Endodermal cell (in vitro differentiated cells): ENCODE data around the gene PIKFYVE. TPM values are rescaled to one million over a fixed set of nuclear protein-coding genes. Genes with fewer than 3 reads are reported as not detected.

Experiments
- DNase-seq: peaks from one replicate; pipeline ENCODE4 v3.0.0-alpha.2; 2017
- H3K27ac ChIP-seq: 2 replicates; pipeline ENCODE4 v1.5.1; 2013; ENCODE audit warnings: mild to moderate bottlenecking, low read depth, low read length, moderate library complexity
- H3K27me3 ChIP-seq: 2 replicates; pipeline ENCODE4 v1.6.1; 2013; ENCODE audit warnings: mild to moderate bottlenecking, low read length, moderate library complexity; ENCODE audit not compliant: insufficient read depth, control insufficient read depth, poor library complexity, severe bottlenecking
- H3K36me3 ChIP-seq: 2 replicates; pipeline ENCODE4 v1.7.0; 2013; ENCODE audit warnings: mild to moderate bottlenecking, low read length, moderate library complexity; ENCODE audit not compliant: control insufficient read depth, insufficient read depth
- H3K4me1 ChIP-seq: one replicate; pipeline ENCODE4 v1.7.0; 2013; ENCODE audit warnings: low read length; ENCODE audit not compliant: control insufficient read depth, insufficient read depth
- H3K4me3 ChIP-seq: 2 replicates; pipeline ENCODE4 v1.5.1; 2013; ENCODE audit warnings: mild to moderate bottlenecking, low read length, moderate library complexity
- H3K9ac ChIP-seq: 2 replicates; pipeline ENCODE4 v1.6.1; 2013; ENCODE audit warnings: mild to moderate bottlenecking, low read length, moderate library complexity; ENCODE audit not compliant: poor library complexity, severe bottlenecking; ENCODE audit errors: extremely low read depth
- H3K9me3 ChIP-seq: 2 replicates; pipeline ENCODE4 v1.6.1; 2013; ENCODE audit warnings: mild to moderate bottlenecking, low read length, moderate library complexity; ENCODE audit not compliant: control insufficient read depth
- H3K27ac Mint-ChIP-seq: 2 replicates; pipeline ENCODE4 v1.8.0; 2020; ENCODE audit warnings: mixed read lengths
- H3K27me3 Mint-ChIP-seq: 2 replicates; pipeline ENCODE4 v1.8.0; 2021; ENCODE audit warnings: mild to moderate bottlenecking, mixed read lengths; ENCODE audit not compliant: insufficient read depth
- H3K36me3 Mint-ChIP-seq: 2 replicates; pipeline ENCODE4 v1.8.0; 2020; ENCODE audit warnings: low read depth, mixed read lengths
- H3K4me1 Mint-ChIP-seq: 2 replicates; pipeline ENCODE4 v1.8.0; 2020; ENCODE audit warnings: mixed read lengths
- H3K4me3 Mint-ChIP-seq: 2 replicates; pipeline ENCODE4 v1.8.0; 2020; ENCODE audit warnings: mild to moderate bottlenecking, moderate library complexity, mixed read lengths
- H3K9me3 Mint-ChIP-seq: 2 replicates; pipeline ENCODE4 v1.8.0; 2020; ENCODE audit warnings: mild to moderate bottlenecking, mixed read lengths
- CTCF ChIP-seq: fragments of 200-600 bp; sonication (generic); conservative IDR thresholded peaks from 2 replicates; pipeline ENCODE4 v1.5.0; 2021; ENCODE audit warnings: antibody characterized with exemption, mild to moderate bottlenecking
- WGBS, 2 experiments: methylation state at CpG; one replicate each; pipeline versions ENCODE4 v1.1.5 to v1.1.7; 2013; ENCODE audit warnings: missing lambda C conversion rate in 2 of 2, mixed read lengths in 1 of 2; ENCODE audit not compliant: insufficient coverage in 1 of 2, insufficient read length in 1 of 2; 5-methylcytosine and 5-hydroxymethylcytosine counted together
- total RNA-seq, 2 donors: library from RNA; stranded (reverse); fragmentation: NEBNext Ultra II Directional in 1 of 2; extraction: Animal tissue kit (Norgen Biotek cat#: 25700) in 1 of 2; gene quantifications; 2 replicates in 1 of 2; 3 replicates in 1 of 2; pipeline ENCODE4 v1.2.1, GENCODE V29; 2021

Gene PIKFYVE
- total RNA-seq, 2 donors from 2014 or later = 34.9 to 41.2 TPM

DNA sequence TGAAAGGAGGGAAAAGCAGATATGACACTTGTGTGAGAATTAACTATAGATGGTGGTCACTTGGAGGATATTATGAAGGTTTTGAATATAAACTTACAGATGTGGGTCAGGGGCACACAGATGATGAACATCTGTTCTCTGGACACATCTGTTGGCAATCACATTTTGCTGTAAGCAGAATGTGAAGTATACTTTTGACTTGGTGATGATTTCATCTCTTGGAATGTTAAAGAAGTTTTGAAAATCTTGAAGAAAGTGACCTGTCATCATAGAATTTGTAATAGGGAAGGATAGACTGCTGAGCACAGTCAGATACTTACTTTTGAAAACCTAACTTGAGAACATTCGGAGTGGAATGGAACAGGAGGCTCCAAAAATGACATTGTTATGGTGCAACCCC is 40.2 kb downstream of the PIKFYVE start:
- Mint-ChIP-seq H3K4me3 (no peak overlapping the region), H3K27me3 (no peaks in the 10 kb centered on the region), H3K9me3 (no peaks in the 10 kb centered on the region), H3K36me3 (peaks cover 61% of the 10 kb centered on the region), H3K4me1 (no peaks in the 10 kb centered on the region), H3K27ac (no peak overlapping the region)
- Histone ChIP-seq H3K27me3 (no peaks in the 10 kb centered on the region), H3K9me3 (no peaks in the 10 kb centered on the region), H3K4me1 (no peaks in the 10 kb centered on the region), H3K27ac (no peak overlapping the region), H3K9ac (no peak overlapping the region), H3K4me3 (no peak overlapping the region), H3K36me3 (peaks cover 80% of the 10 kb centered on the region)
- no peak for TF ChIP-seq CTCF
- whole genome bisulfite sequencing, 2 experiments = 93 to 100% methylated on average over 1 of the region's 1 CpG
- no peak for DNase-seq

- no peak for TF ChIP-seq CTCF
Observed at GRCh38 chr2:208311321-208311720, 45.3 kb downstream of the PIKFYVE start.

GRCh38 chr2:208311954-208312353 is 45.9 kb downstream of the PIKFYVE start:
- peaks cover 42% of the 10 kb centered on the region for H3K36me3 Mint-ChIP-seq
- DNase-seq = no peak
- H3K9me3 Mint-ChIP-seq = peaks cover 3% of the 10 kb centered on the region
- H3K27ac ChIP-seq = no peak overlapping the region
- no peaks in the 10 kb centered on the region for H3K4me1 ChIP-seq
- no peaks in the 10 kb centered on the region for H3K27me3 ChIP-seq
- peaks cover 53% of the 10 kb centered on the region for H3K36me3 ChIP-seq
- peaks cover 5% of the 10 kb centered on the region for H3K9me3 ChIP-seq
- no peak overlapping the region for H3K4me3 ChIP-seq
- H3K9ac ChIP-seq = no peak overlapping the region
- H3K27me3 Mint-ChIP-seq = no peaks in the 10 kb centered on the region
- WGBS, 2 experiments = 99 to 100% methylated on average over 2 to 3 of the region's 4 CpGs
- H3K4me3 Mint-ChIP-seq = no peak overlapping the region
- H3K27ac Mint-ChIP-seq = no peak overlapping the region
- H3K4me1 Mint-ChIP-seq = no peaks in the 10 kb centered on the region
- no peak for TF ChIP-seq CTCF

More at GRCh38 chr2:208311321-208311720, 45.3 kb downstream of the PIKFYVE start:
- WGBS, 2 experiments = 90 to 93% methylated on average over 1 to 2 of the region's 2 CpGs
- Mint-ChIP-seq H3K36me3 (peaks cover 39% of the 10 kb centered on the region), H3K4me1 (no peaks in the 10 kb centered on the region), H3K4me3 (no peak overlapping the region), H3K27ac (no peak overlapping the region), H3K9me3 (peaks cover 3% of the 10 kb centered on the region), H3K27me3 (no peaks in the 10 kb centered on the region)
- H3K36me3 ChIP-seq = peaks cover 59% of the 10 kb centered on the region
- H3K9me3 ChIP-seq = peaks cover 5% of the 10 kb centered on the region
- H3K27me3 ChIP-seq = no peaks in the 10 kb centered on the region
- no peaks in the 10 kb centered on the region for H3K4me1 ChIP-seq
- no peak overlapping the region for H3K9ac ChIP-seq
- no peak overlapping the region for H3K4me3 ChIP-seq
- no peak overlapping the region for H3K27ac ChIP-seq
- no peak for DNase-seq
